GDM1 (cell line): ENCODE data around the gene NCDN.

Experiments used
- DNase-seq: peaks from one replicate; lab custom pipeline; 2025; lab: John Stamatoyannopoulos, UW

NCDN gene

DNA sequence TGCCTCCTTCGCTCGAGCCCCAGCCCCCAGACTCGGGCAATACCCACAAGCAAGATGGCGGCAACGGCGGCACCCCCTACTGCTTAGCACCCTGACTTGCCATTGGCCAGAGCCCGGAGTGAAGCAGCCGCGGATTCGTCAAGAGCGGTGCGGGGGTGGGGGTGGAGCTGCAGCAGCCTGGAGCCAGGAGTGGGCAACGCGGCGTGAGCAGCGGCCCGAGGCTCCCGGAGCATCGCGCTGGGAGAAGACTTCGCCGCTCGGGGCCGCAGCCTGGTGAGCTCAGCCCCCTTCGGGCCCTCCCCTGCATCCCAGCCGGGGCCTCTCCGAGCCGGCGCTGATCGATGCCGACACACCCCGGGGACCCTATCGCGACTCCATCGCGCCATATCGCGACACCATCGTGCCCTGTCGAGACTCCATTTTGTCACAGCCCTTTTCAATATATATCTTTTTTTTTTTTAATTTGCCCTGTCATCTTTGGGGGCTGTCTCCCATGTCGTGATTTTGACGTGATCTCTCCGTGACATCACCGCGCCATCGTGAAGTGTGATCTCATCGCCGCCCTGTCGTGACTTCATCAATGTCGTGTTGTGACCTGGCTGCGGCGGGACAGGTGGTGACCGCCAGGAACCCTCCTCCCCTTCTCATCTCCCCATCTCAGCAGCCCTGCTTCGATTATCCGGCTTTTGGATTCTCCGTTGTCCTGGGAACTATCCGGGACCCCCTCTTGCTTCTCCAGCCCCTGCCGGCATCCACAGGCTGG lies at the start of gene NCDN:
Gene NCDN (plus strand): TSS at position 189 of the 763 bp plus-strand sequence. CDS start 392 bp downstream, at position 581.
- DNase-seq, result peak; percentile 95

GRCh38 chr1:35507947-35508346 lies 49.7 kb upstream of the NCDN start:
- DNase-seq, result no peak

DNA sequence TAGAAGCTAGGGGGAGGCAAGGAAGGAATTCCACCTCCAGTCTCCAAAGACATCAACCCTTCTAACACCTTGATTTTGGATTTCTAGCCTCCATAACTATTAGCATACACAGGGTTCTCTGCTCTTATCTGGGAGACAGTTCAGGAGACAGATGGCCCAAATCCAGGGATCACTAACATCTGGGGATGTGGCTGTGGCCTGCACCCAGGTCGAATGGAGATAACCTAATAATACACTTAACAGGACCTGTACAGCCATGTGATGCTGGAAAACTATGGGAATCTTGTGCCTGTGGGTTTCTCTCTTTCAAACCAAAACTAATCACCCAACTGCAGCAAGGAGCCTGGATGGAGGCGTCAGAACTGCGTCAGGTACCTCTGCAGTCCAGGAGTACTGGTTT lies 48.0 kb upstream of the NCDN start:
- DNase-seq, result no peak

DNA sequence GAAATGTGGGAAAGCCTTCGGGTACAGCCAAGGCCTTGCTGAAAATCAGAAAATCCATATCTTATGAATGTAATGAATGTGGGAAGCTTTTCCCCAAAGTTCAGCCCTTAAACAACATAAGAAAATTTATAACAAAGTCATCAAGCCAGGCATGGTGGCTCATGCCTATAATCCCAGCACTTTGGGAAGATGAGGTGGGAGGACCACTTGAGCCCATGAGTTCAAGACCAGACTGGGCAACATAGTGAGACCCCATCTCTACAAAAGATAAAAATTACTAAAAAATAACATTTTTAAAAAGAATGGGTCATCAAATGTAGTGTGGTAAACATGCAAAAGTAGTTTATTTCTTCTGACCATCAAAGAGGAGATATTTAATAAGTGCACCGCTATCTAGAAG lies 46.3 kb upstream of the NCDN start:
- DNase-seq, result no peak

GRCh38 chr1:35518183-35518582 lies 39.4 kb upstream of the NCDN start:
- DNase-seq, result no peak

DNA sequence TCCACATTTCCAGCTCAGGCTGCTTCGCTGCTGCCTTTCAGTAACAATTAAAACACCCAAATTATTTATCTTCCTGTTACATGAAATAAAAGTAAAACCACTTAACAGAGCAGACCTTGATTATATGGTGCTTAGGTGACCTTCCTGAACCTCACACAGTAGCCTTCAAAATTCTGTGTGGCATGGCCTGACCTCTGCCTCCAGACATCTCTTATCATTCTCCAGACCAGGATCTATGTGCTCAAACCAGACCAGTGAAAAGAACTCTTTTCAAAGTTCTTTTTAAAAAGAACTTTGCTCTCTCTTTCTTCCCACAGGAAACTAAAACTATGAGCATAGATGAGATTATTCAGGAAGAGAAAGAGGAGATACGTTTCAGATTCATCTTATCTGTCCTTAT lies 38.2 kb upstream of the NCDN start:
- DNase-seq, result no peak

GRCh38 chr1:35524106-35524505 lies 33.5 kb upstream of the NCDN start:
- DNase-seq, result no peak

- DNase-seq, result no peak
Observed at GRCh38 chr1:35530168-35530567, 27.4 kb upstream of the NCDN start.

DNA sequence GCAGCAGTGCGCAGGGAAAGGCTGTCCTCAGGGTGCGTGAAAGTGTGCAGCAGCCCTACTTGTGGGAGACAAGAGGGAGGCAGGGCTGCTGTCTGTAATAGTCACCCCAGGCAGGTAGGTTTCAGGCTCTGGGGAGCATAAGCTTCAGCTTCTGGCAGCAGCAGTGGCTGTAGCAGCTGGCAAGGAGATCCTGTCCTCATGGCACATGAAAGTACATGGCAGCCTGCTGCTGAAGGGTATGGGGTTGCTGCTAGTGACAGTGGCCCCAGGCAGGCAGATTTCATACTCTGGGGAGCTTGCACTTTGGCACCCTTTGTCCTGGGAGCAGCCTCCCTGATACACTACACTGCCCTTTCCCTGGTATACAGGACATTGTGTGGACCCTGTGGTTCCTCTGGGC lies 26.7 kb upstream of the NCDN start:
- DNase-seq, result no peak

DNA sequence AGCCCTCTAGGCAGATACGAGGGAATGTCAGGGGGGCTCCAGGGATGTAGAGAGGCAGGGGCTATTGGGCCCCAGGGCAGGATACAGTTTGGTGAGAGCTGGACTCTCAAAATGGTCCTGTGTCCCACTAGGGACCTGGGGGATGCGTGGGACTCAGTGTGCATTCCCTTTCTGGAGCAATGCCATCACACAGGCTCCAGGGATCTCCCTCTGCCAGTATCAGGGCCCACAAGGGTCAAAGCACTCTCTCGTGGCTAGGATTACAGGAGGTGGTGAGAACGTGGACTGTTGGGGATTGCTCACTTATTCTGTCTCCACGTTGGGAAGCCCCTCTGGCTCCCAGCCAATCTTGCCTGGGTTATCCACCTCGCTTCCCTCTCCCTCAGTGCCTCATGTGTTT lies 26.2 kb upstream of the NCDN start:
- DNase-seq, result no peak

DNA sequence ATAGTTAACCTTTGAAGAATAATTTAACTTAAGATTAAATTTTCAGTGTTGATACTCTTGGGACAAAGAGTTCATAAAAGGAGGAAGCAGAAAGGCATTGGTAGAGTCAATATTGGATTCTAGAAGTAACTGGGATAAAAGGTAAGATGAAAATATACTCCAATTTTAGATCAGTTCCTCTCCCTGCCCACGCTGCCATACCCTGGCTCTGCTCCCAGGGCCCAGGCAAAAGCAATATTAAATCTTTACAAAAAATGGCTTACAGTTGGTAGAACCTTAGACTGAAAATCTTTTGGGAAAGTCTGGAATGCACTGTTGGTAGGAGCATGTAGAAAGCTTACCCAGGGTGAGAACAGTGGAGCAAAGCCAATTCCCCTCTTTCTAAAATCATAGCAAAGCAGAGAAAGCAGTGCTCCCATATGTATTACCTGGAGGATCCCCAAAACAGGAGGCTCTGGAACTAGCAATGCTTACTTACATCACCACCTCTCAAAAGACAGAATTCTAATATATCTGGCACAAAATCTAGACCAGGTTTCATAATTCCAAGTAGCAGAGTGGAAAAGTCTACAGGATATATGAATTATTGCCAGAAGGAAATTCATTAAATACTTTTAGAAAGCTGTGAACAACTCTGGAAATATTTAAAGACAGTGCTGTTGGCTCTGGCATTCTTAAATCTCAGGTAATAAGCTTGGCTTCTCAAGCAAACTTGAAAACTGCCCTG lies 24.9 kb upstream of the NCDN start:
- DNase-seq, result no peak

DNA sequence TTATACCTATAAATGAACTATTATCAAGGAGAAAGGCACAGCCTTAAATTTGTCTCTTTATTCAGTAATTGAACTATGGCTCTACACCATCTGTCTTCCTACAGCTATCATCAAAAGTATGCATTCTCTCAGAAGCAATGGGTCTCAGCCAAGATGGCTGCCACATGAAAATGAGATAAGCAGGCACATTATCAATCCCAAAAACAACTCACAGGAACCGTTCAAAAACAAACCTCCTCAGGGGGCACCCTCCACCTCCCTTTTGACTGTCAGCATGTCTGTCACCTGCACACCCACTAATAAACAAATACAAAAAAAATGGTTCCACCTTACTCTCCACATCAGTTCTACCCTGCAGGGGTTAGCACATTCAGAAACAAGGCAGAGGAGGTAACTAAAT lies 24.0 kb upstream of the NCDN start:
- DNase-seq, result no peak

GRCh38 chr1:35535243-35535642 lies 22.4 kb upstream of the NCDN start:
- DNase-seq, result no peak

DNA sequence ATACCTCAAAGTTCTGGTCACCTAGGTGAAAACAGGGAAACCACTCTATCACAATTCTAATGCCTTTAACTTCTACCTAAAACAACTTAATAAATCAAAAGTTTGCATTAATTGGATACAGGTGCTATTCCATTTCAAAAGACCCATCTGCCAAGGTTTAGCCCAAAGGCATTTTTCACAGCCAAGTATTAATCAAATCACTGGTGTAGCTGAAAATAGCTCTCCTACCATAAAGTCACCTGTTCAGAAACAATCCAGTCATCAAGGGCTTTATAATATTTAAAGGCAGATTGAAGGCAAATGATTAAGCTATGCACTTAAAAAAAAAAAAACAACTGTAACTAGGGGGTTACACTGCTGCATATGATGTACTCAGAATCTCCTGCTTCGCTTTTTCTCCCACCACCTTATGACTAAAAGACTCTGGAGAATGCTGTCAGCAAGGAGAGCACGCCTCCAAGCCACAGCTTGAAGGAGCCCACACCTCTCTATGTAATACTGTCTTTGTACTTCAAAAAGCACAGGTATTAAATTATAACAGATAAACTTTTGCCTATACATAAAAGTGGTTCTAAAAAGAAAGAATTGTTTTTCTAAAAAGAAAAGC lies 20.9 kb upstream of the NCDN start:
- no peak for DNase-seq

- DNase-seq, result no peak
Observed at GRCh38 chr1:35537806-35538205, 19.8 kb upstream of the NCDN start.

DNA sequence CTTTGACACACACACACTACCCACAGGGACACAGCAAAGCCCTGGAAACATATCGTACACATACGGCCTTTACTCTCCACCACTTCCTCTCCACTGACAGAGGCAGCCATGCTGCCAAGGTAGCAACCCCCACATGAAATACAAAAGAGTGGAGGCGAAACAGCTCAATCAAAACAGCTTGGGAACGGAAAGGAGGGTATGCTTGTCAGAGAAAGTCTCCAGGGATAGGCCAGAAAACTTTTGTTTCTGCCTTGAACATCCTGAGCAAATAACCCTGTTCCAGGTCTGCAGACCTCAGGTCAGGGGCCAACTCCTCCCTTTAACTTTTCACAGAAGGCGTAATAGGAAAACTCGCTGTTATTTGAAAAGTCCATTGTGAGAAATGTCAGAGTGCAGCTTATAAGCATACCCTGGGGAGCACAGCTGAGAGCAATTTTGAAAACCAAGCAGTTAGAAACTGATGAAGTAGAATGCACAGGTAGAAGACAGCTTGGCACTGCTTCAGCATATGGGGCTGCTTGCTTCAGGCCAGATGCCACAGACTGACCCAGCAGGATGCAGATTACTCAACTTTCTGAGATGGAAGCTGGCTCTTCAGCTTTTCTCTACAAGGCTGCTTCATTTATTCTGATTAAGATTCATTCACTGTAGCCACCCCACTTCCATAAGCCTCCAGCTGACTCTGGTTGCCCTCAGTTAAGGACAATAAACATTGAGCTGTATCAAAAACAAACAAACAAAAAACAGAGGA lies 18.4 kb upstream of the NCDN start:
- no peak for DNase-seq

DNA sequence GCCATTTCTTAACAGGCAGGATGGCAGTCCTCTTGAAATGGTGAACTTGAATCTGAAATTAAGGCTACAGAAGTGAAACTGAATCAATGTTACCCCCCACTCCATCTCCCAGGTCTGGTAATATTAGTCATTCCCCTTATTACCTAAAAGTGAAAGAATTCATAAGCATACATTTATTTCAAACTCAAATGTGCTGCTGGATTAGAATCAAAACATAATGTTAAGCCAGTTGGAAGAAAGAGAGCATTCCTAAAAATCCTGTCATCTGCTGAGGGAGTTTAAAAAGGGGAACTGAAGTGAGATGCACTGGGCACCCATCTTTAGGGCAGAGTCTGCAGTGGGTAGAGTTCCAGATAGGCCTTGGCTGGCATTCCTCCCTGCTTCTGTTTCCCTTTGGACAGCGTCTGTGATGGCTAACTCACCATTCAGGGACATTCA lies 17.8 kb upstream of the NCDN start:
- no peak for DNase-seq

DNA sequence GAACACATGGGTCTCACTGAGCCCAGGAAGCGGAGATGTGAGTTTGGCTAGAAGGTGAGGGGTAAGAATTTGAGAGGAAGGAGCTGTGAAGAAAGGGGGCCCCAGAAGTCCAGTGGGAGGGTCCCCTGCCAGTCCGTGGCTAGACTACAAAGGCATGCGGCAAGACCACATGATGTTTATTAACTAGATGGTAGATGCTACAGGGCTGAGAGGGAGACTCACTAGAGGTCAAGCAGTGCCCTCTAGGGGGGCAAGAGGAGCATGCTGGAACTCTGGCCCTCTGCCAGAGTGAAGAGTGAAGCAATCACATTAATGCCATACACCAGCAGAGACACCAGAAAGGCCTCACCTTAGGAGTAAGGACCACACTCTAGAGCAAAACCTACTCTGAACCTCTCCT lies 12.6 kb upstream of the NCDN start:
- DNase-seq, result no peak

DNA sequence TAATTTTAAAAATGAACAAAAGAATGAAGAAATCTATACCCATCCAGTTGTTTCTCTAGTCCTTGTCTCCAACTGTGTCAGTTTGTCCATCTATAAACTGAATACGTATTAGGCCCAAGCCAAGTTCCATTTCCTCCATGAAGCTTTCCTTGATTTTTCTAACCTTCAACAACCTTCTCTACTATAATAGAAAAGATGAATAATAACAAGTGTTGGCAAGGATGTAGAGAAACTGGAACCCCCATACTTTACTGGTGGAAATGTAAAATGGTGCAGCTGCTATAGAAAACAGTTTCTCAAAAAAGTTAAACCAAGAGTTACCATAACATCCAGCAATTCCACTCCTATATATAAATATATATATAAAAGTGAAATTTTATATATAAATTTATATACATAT lies 11.0 kb upstream of the NCDN start:
- DNase-seq, result no peak

DNA sequence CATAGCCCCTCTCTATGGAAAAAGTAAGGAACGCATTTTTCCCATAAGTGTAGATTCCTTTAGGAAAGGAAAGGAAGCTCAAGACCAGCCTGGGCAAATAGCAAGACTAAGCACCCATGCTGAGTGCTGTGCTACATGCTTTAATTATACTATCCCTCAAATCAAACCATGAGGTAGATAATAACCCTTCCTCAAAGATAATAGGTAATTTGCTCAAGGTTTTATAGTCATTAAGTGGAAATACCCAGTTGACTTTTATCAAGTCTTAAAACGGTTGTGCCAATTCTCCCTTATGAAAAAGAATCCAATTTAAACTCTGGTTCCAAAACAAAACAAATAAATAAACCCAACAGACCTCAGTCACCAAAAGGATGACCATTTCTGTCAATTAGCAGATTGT lies 3.7 kb upstream of the NCDN start:
- DNase-seq, result no peak

- DNase-seq, result no peak
Observed at GRCh38 chr1:35554266-35555211, 3.1 kb upstream of the NCDN start.
